GM12872 (cell line): Measurements from ENCODE around the gene NECAB3.

Experiments
- CTCF ChIP-seq: IDR thresholded peaks from 3 replicates; pipeline ENCODE4 v1.5.1; 2011; ENCODE audit warnings: low read depth, mild to moderate bottlenecking, low read length, moderate library complexity; ENCODE audit not compliant: insufficient read depth

NECAB3 gene

GRCh38 chr20:33650753-33651561, 23.3 kb downstream of the NECAB3 start:
- no peak for TF ChIP-seq CTCF

GRCh38 chr20:33650111-33650752, 24.0 kb downstream of the NECAB3 start:
- TF ChIP-seq CTCF = no peak

- TF ChIP-seq CTCF = no peak
Measured at GRCh38 chr20:33649201-33649681, 25.0 kb downstream of the NECAB3 start.

GRCh38 chr20:33648396-33649004, 25.7 kb downstream of the NECAB3 start:
- no peak for TF ChIP-seq CTCF

- TF ChIP-seq CTCF = no peak
Measured at GRCh38 chr20:33647603-33648395, 26.4 kb downstream of the NECAB3 start.

GRCh38 chr20:33646191-33646590, 28.0 kb downstream of the NECAB3 start:
- TF ChIP-seq CTCF = no peak

- no peak for TF ChIP-seq CTCF
Measured at GRCh38 chr20:33645396-33645795, 28.8 kb downstream of the NECAB3 start.
